GM18867 (cell line): Measurements from ENCODE around the gene HEATR9.
"Not testable (repeated sequence)": the region's sequence is repeated elsewhere in the genome, so short reads cannot be mapped to it uniquely, and the experiment has no call there.

Experiments used
- ATAC-seq: cut with Tn5 transposase; IDR thresholded peaks from one replicate; pipeline ENCODE4 v1.9.1; 2021; ENCODE audit warnings: mild to moderate bottlenecking, moderate library complexity; ENCODE audit not compliant: unreplicated experiment

Gene HEATR9

GRCh38 chr17:35868737-35869136, at the start of gene HEATR9:
Gene HEATR9, minus strand, starts transcription at chr17:35868891. Its CDS starts 149 bp downstream, at chr17:35868742.
- no peak for ATAC-seq

- no peak for ATAC-seq
Measured at GRCh38 chr17:35917519-35918213, 49.0 kb upstream of the HEATR9 start.

GRCh38 chr17:35915153-35915964, 46.7 kb upstream of the HEATR9 start:
- no peak for ATAC-seq

- no peak for ATAC-seq
Measured at GRCh38 chr17:35914354-35914753, 45.7 kb upstream of the HEATR9 start.

GRCh38 chr17:35913609-35914008, 44.9 kb upstream of the HEATR9 start:
- ATAC-seq, result no peak

GRCh38 chr17:35912942-35913341, 44.3 kb upstream of the HEATR9 start:
- no peak for ATAC-seq

- no peak for ATAC-seq
Measured at GRCh38 chr17:35912339-35912912, 43.7 kb upstream of the HEATR9 start.

GRCh38 chr17:35909408-35909807, 40.7 kb upstream of the HEATR9 start:
- no peak for ATAC-seq

- no peak for ATAC-seq
Measured at GRCh38 chr17:35907691-35908090, 39.0 kb upstream of the HEATR9 start.

- no peak for ATAC-seq
Measured at GRCh38 chr17:35906926-35907637, 38.4 kb upstream of the HEATR9 start.

GRCh38 chr17:35906191-35906925, 37.7 kb upstream of the HEATR9 start:
- no peak for ATAC-seq

- ATAC-seq, result no peak
Measured at GRCh38 chr17:35903451-35903850, 34.8 kb upstream of the HEATR9 start.

- no peak for ATAC-seq
Measured at GRCh38 chr17:35901631-35902175, 33.0 kb upstream of the HEATR9 start.

GRCh38 chr17:35900708-35901480, 32.2 kb upstream of the HEATR9 start:
- no peak for ATAC-seq

GRCh38 chr17:35900280-35900679, 31.6 kb upstream of the HEATR9 start:
- ATAC-seq, result no peak

GRCh38 chr17:35898283-35899070, 29.8 kb upstream of the HEATR9 start:
- ATAC-seq, result no peak

GRCh38 chr17:35897772-35898171, 29.1 kb upstream of the HEATR9 start:
- not testable (repeated sequence) for ATAC-seq

GRCh38 chr17:35895636-35896587, 27.2 kb upstream of the HEATR9 start:
- ATAC-seq, result no peak
